ENCODE results near the gene MMS19.

MMS19 gene

DNA sequence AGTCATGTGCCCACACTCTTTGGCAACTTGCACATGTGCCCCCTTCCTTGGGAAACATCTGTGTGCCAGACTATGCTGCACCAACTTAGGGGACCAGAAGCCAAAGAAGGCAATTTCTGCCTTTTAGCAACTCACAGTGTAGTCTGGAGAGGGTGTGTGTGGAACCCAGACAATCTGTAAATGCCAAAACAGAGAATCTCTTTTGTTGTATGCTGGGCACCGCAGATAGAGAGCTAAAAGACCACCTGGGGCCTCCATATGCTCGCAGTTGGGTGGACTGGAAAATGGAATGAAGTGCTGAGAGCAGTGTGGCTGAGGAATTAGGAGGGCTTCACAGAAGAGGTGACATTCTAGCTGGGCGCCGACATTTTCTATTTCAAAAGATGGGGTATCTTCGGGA is 26.9 kb upstream of the MMS19 start:
- no peak for ATAC-seq (ENCODE audit: low read depth)
- Histone ChIP-seq H3K27me3 (ENCODE audit: insufficient read depth, poor library complexity, severe bottlenecking) (no peaks in the 10 kb centered on the region), H3K36me3 (ENCODE audit: low read depth) (no peaks in the 10 kb centered on the region), H3K4me3 (ENCODE audit: severe bottlenecking) (no peak overlapping the region), H3K27ac (ENCODE audit: poor library complexity, severe bottlenecking) (no peak overlapping the region), H3K9me3 (ENCODE audit: severe bottlenecking) (no peaks in the 10 kb centered on the region), H3K4me1 (ENCODE audit: insufficient read depth, poor library complexity, severe bottlenecking) (no peaks in the 10 kb centered on the region)
- no peak for DNase-seq (ENCODE audit: low spot score)
- TF ChIP-seq, protein P1, sequence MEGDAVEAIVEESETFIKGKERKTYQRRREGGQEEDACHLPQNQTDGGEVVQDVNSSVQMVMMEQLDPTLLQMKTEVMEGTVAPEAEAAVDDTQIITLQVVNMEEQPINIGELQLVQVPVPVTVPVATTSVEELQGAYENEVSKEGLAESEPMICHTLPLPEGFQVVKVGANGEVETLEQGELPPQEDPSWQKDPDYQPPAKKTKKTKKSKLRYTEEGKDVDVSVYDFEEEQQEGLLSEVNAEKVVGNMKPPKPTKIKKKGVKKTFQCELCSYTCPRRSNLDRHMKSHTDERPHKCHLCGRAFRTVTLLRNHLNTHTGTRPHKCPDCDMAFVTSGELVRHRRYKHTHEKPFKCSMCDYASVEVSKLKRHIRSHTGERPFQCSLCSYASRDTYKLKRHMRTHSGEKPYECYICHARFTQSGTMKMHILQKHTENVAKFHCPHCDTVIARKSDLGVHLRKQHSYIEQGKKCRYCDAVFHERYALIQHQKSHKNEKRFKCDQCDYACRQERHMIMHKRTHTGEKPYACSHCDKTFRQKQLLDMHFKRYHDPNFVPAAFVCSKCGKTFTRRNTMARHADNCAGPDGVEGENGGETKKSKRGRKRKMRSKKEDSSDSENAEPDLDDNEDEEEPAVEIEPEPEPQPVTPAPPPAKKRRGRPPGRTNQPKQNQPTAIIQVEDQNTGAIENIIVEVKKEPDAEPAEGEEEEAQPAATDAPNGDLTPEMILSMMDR (IDR thresholded peaks at IDR 0.05; ENCODE audit: poor library complexity, severe bottlenecking): no peak

DNA sequence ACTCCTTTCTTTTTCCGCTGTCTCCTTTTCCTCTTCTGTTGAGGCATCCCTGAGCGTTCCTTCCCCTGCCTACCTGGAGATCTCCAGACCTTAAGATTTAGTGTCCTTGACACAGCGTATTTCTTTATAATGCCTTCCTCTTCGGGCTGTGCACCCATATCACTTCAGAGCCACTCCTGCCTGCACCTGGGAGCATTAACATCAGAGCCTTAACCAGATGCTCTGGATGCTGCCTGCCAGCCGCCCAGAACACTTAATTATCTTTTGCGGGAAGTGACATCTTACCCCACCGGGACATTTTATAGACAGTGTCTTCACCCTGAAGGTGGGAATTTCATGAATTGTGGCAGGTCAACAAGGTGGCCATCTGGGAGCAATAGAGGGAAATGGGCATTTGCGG is 24.7 kb upstream of the MMS19 start:
- no peak overlapping the region for H3K4me3 ChIP-seq (ENCODE audit: severe bottlenecking)
- H3K27me3 ChIP-seq (ENCODE audit: insufficient read depth, poor library complexity, severe bottlenecking): no peaks in the 10 kb centered on the region
- peaks cover 13% of the 10 kb centered on the region for H3K4me1 ChIP-seq (ENCODE audit: insufficient read depth, poor library complexity, severe bottlenecking)
- no peak for ATAC-seq (ENCODE audit: low read depth)
- no peak for DNase-seq (ENCODE audit: low spot score)
- H3K27ac ChIP-seq (ENCODE audit: poor library complexity, severe bottlenecking): no peak overlapping the region
- no peaks in the 10 kb centered on the region for H3K9me3 ChIP-seq (ENCODE audit: severe bottlenecking)
- H3K36me3 ChIP-seq (ENCODE audit: low read depth): no peaks in the 10 kb centered on the region
- TF ChIP-seq, protein P1 (IDR thresholded peaks at IDR 0.05; ENCODE audit: poor library complexity, severe bottlenecking): no peak

DNA sequence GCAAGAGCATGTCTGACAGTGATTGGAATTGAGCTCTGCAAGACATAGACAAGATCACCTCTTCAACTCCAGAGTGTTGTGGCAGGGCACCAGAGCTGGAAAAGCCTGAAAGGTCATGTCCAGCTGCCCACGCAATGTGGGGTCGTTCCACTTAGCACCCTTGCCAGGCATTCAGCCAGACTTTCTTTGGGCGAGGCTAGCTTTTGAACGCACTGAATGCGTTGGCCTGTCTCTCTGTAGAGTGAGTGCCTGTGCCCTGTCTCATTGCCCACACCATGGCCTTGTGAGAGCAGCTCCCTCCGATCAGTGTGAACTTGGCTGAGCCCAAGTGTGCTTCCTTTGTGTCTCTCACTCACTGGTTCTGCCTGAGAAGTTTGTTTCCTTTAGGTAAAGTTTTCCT is 23.8 kb upstream of the MMS19 start:
- DNase-seq (ENCODE audit: low spot score): no peak
- Histone ChIP-seq H3K27me3 (ENCODE audit: insufficient read depth, poor library complexity, severe bottlenecking) (no peaks in the 10 kb centered on the region), H3K9me3 (ENCODE audit: severe bottlenecking) (no peaks in the 10 kb centered on the region), H3K36me3 (ENCODE audit: low read depth) (no peaks in the 10 kb centered on the region), H3K4me1 (ENCODE audit: insufficient read depth, poor library complexity, severe bottlenecking) (peaks cover 22% of the 10 kb centered on the region), H3K4me3 (ENCODE audit: severe bottlenecking) (no peak overlapping the region), H3K27ac (ENCODE audit: poor library complexity, severe bottlenecking) (no peak overlapping the region)
- TF ChIP-seq, protein P1 (IDR thresholded peaks at IDR 0.05; ENCODE audit: poor library complexity, severe bottlenecking): no peak
- ATAC-seq (ENCODE audit: low read depth): no peak

DNA sequence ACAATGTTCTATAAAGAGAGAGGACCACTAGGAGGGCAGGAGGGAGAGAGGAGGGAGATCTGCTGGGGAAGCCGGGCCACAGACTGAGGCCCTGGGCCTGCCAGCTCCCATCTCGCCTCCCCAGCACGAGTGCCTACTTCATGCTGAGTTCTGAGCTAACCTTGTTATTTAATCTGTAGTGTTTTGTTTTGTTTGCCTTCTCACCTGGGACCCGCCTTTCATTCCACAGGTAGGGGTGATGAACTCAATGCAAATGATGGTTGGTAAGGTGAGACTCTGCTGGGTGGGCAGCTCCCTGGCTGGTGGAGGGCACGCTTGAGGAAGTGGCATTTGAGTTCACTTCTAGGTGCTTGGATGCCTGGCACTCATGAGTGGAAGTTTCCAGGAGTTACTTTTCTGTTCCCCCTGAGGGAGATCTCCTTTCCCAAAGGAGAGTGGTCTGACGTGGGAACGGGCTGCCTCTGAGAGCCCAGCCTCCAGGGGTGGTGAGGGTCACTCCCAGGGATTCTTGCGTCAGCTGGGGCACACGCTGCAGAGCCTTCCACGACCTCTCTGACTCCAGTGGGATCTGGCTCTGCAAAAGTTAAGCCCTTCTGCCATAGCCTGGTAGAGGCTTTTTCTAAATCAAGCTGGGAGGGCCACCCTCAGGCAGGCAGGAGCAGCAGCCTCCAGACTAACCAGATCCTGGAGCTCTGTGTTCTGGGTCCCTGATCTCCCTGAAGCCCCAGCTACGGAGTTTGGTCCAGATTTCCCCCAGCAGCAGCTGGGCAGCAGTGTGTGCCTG is 22.9 kb upstream of the MMS19 start:
- Histone ChIP-seq H3K9me3 (ENCODE audit: severe bottlenecking) (no peaks in the 10 kb centered on the region), H3K4me3 (ENCODE audit: severe bottlenecking) (no peak overlapping the region), H3K36me3 (ENCODE audit: low read depth) (no peaks in the 10 kb centered on the region), H3K27me3 (ENCODE audit: insufficient read depth, poor library complexity, severe bottlenecking) (no peaks in the 10 kb centered on the region), H3K27ac (ENCODE audit: poor library complexity, severe bottlenecking) (no peak overlapping the region), H3K4me1 (ENCODE audit: insufficient read depth, poor library complexity, severe bottlenecking) (peaks cover 22% of the 10 kb centered on the region)
- TF ChIP-seq, protein P1 (IDR thresholded peaks at IDR 0.05; ENCODE audit: poor library complexity, severe bottlenecking): no peak
- ATAC-seq (ENCODE audit: low read depth) (no peak), DNase-seq (ENCODE audit: low spot score) (no peak)

DNA sequence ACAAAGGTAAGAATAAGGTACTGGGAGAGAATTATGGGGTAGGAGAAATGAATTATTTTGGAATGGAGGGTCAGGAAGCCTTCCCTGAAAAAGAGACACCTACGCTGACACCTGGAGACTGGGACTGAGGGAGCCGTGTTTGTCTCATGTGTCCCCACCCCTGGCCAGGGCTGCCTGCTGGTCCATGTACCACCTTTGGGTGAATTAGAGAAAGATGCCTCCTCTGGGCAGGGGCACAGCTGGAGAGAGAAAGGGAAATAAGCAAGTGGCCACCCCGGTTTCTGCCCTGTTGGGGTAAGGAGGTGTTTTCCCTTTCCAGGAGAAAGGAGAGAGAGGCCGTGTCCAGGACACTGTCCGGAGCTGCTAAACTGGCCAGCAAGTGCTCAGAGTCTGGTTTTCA is 22.3 kb upstream of the MMS19 start:
- TF ChIP-seq, protein P1 (IDR thresholded peaks at IDR 0.05; ENCODE audit: poor library complexity, severe bottlenecking): no peak
- no peak for DNase-seq (ENCODE audit: low spot score)
- no peaks in the 10 kb centered on the region for H3K27me3 ChIP-seq (ENCODE audit: insufficient read depth, poor library complexity, severe bottlenecking)
- no peak for ATAC-seq (ENCODE audit: low read depth)
- H3K27ac ChIP-seq (ENCODE audit: poor library complexity, severe bottlenecking): no peak overlapping the region
- H3K4me1 ChIP-seq (ENCODE audit: insufficient read depth, poor library complexity, severe bottlenecking): peaks cover 22% of the 10 kb centered on the region
- no peaks in the 10 kb centered on the region for H3K36me3 ChIP-seq (ENCODE audit: low read depth)
- no peaks in the 10 kb centered on the region for H3K9me3 ChIP-seq (ENCODE audit: severe bottlenecking)
- H3K4me3 ChIP-seq (ENCODE audit: severe bottlenecking): no peak overlapping the region
